Femur (tissue), 1 donor: ENCODE results near the gene NLGN3.

Source experiments
- DNase-seq: peaks from one replicate; pipeline ENCODE4 v3.0.0-alpha.2; 2017

Gene NLGN3

GRCh38 chrX:71216485-71216884 lies 71.8 kb downstream of the NLGN3 start:
- no peak for DNase-seq

GRCh38 chrX:71217298-71217697 lies 72.7 kb downstream of the NLGN3 start:
- no peak for DNase-seq
